Endothelial cell of umbilical vein (primary cell): Measurements from ENCODE around the gene IFT74. TPM values are rescaled to one million over a fixed set of nuclear protein-coding genes. Genes with fewer than 3 reads are reported as not detected.

Source experiments
- BruUV-seq: library from RNA; stranded (reverse); fragments of 400-500 nt; replicated peaks from 2 replicates; lab custom pipeline; 2021; lab: Mats Ljungman, UMichigan
- CTCF ChIA-PET: fragments of 300-600, 350-600 bp; sonication (Branson Sonifier 250); formaldehyde crosslinking; loops from one replicate; lab custom pipeline; 2021; ENCODE audit warnings: antibody characterized with exemption, inconsistent platforms; lab: Charles Lee
- POLR2A ChIA-PET: fragments of 300-600, 350-600 bp; sonication (Branson Sonifier 250); formaldehyde crosslinking; loops from one replicate; lab custom pipeline; 2021; ENCODE audit warnings: antibody characterized with exemption, inconsistent platforms; lab: Charles Lee
- DNase-seq: peaks from one replicate; pipeline ENCODE4 v3.0.0-alpha.2; 2011; ENCODE audit warnings: low read depth, low spot score
- FAIRE-seq: peaks from 2 replicates; lab custom pipeline; 2011; peaks lifted over from hg19 to GRCh38; lab: Jason Lieb, UNC
- H2AFZ ChIP-seq: 2 replicates; pipeline ENCODE4 v1.6.0; 2012; ENCODE audit warnings: low read depth, low read length, control low read depth, inconsistent platforms
- H3K27ac ChIP-seq: 2 replicates; pipeline ENCODE4 v1.5.1; 2011; ENCODE audit warnings: low read depth, mild to moderate bottlenecking, control low read depth, low read length, moderate library complexity; ENCODE audit not compliant: insufficient read depth
- H3K27me3 ChIP-seq, 2 experiments: 2 replicates each; pipeline versions ENCODE4 v1.6.0 to v1.6.1; 2011; ENCODE audit warnings: low read length in 2 of 2, mixed read lengths in 1 of 2; ENCODE audit not compliant: control insufficient read depth in 2 of 2, insufficient read depth in 2 of 2
- H3K36me3 ChIP-seq, 2 experiments: 2 replicates in 1 of 2; 3 replicates in 1 of 2; pipeline ENCODE4 v1.5.1; 2011; ENCODE audit warnings: low read length in 2 of 2, mild to moderate bottlenecking in 1 of 2, moderate library complexity in 1 of 2; ENCODE audit not compliant: control insufficient read depth in 2 of 2, insufficient read depth in 2 of 2; ENCODE audit errors: extremely low read depth in 1 of 2
- H3K4me1 ChIP-seq: 3 replicates; pipeline ENCODE4 v1.5.1; 2011; ENCODE audit warnings: mild to moderate bottlenecking, low read length; ENCODE audit not compliant: control insufficient read depth, insufficient read depth; ENCODE audit errors: extremely low read depth
- H3K4me2 ChIP-seq: 2 replicates; pipeline ENCODE4 v1.6.1; 2011; ENCODE audit warnings: low read length, control low read depth, mixed read lengths; ENCODE audit not compliant: insufficient read depth
- H3K4me3 ChIP-seq, 3 experiments: fragments of 200-600 bp in 1 of 3; sonication (generic), shearing (Covaris generic) in 1 of 3; replicated peaks in 1 of 3; 2 replicates each; pipeline ENCODE4 v1.5.1; 2011 to 2016; ENCODE audit warnings: control low read depth in 3 of 3, low read length in 3 of 3, mild to moderate bottlenecking in 2 of 3, inconsistent platforms in 1 of 3, low read depth in 1 of 3, moderate library complexity in 1 of 3; ENCODE audit not compliant: insufficient read depth in 1 of 3
- H3K79me2 ChIP-seq: 2 replicates; pipeline ENCODE4 v1.6.0; 2012; ENCODE audit warnings: low read length, inconsistent platforms; ENCODE audit not compliant: control insufficient read depth, insufficient read depth
- H3K9ac ChIP-seq: replicated peaks from 2 replicates; pipeline ENCODE3; 2011; ENCODE audit warnings: low read length, control low read depth; ENCODE audit not compliant: insufficient read depth; ENCODE audit errors: extremely low read depth
- H3K9me1 ChIP-seq: replicated peaks from 3 replicates; pipeline ENCODE4 v1.6.0; 2011; ENCODE audit warnings: mild to moderate bottlenecking, low read length; ENCODE audit not compliant: control insufficient read depth, insufficient read depth; ENCODE audit errors: extremely low read depth
- H3K9me3 ChIP-seq: replicated peaks from 2 replicates; pipeline ENCODE4 v1.5.1; 2012; ENCODE audit warnings: low read length, inconsistent platforms; ENCODE audit not compliant: control insufficient read depth, insufficient read depth
- H4K20me1 ChIP-seq: replicated peaks from 2 replicates; pipeline ENCODE3; 2011; ENCODE audit warnings: mild to moderate bottlenecking, low read length; ENCODE audit not compliant: control insufficient read depth, insufficient read depth; ENCODE audit errors: extremely low read depth
- EZH2 ChIP-seq: IDR thresholded peaks from 2 replicates; pipeline ENCODE4 v1.6.1; 2012; ENCODE audit warnings: borderline replicate concordance, low read depth, mild to moderate bottlenecking, moderate library complexity, low read length, inconsistent platforms; ENCODE audit not compliant: severe bottlenecking
- FOS ChIP-seq: IDR thresholded peaks from 2 replicates; pipeline ENCODE4 v1.6.1; 2011; ENCODE audit warnings: mild to moderate bottlenecking, low read length, moderate library complexity, borderline replicate concordance; ENCODE audit not compliant: insufficient read depth
- GATA2 ChIP-seq: IDR thresholded peaks from 2 replicates; pipeline ENCODE4 v1.7.0; 2011; ENCODE audit warnings: low read depth, mild to moderate bottlenecking, moderate library complexity, mixed read lengths, low read length; ENCODE audit not compliant: insufficient read length, insufficient read depth
- JUN ChIP-seq: IDR thresholded peaks from 2 replicates; pipeline ENCODE4 v1.6.1; 2011; ENCODE audit warnings: borderline replicate concordance, low read depth; ENCODE audit not compliant: insufficient read length, insufficient read depth
- MYC ChIP-seq: IDR thresholded peaks from one replicate; pipeline ENCODE4 v1.6.1; 2011; ENCODE audit warnings: mild to moderate bottlenecking, low read depth, low read length
- POLR2A ChIP-seq: IDR thresholded peaks from 2 replicates; pipeline ENCODE4 v1.6.1; 2012; ENCODE audit warnings: low read depth, mild to moderate bottlenecking, control low read depth, low read length
- POLR2AphosphoS5 ChIP-seq: IDR thresholded peaks from 2 replicates; pipeline ENCODE4 v1.6.1; 2012; ENCODE audit warnings: low read depth, mild to moderate bottlenecking, control low read depth, low read length, moderate library complexity; ENCODE audit not compliant: insufficient read depth
- dilution Hi-C: fragments of 300-500 bp; cut with MboI; formaldehyde crosslinking; loops from one replicate; pipeline ENCODE4 v1.15.0; 2019; ENCODE audit warnings: low sequenced_read_pairs; ENCODE audit not compliant: extremely low pct_ligation_motif_present
- intact Hi-C: fragments of 100-400 bp; cut with micrococcal nuclease; formaldehyde crosslinking; loops from one replicate; pipeline ENCODE4 v1.10.0; 2022
- polyA plus RNA-seq, 4 experiments: library from polyadenylated mRNA; depleted of rRNA in 3 of 4; stranded (reverse) in 3 of 4; unstranded in 1 of 4; fragments of >200 nt; gene quantifications; 2 replicates each; pipeline versions ENCODE4 v1.2.1 to v1.2.3, GENCODE V29; 2011 to 2012; ENCODE audit warnings: missing spikeins in 1 of 4
- total RNA-seq: library from RNA; stranded (reverse); gene quantifications from 2 replicates; pipeline ENCODE4 v1.2.3, GENCODE V29; 2021
- TF ChIP-seq, protein P1 (sequence below), 2 donors: IDR thresholded peaks; 1 replicate in 1 of 2; 2 replicates in 1 of 2; pipeline ENCODE4 v1.5.1; 2011; ENCODE audit warnings: low read length in 2 of 2, mild to moderate bottlenecking in 2 of 2, moderate library complexity in 2 of 2, control low read depth in 1 of 2, inconsistent platforms in 1 of 2, low read depth in 1 of 2; ENCODE audit not compliant: insufficient read depth in 1 of 2; ENCODE audit errors: extremely low read depth in 1 of 2
- TF ChIP-seq, protein P2 (sequence below): IDR thresholded peaks from 2 replicates; pipeline ENCODE4 v1.6.1; 2011; ENCODE audit not compliant: insufficient read depth, insufficient read length

Gene IFT74
- total and polyA plus RNA-seq, 2 donors (not counting 3 experiments of a cell fraction or from before 2014, with no cell fraction given): 3.4 to 10.8 TPM

DNA sequence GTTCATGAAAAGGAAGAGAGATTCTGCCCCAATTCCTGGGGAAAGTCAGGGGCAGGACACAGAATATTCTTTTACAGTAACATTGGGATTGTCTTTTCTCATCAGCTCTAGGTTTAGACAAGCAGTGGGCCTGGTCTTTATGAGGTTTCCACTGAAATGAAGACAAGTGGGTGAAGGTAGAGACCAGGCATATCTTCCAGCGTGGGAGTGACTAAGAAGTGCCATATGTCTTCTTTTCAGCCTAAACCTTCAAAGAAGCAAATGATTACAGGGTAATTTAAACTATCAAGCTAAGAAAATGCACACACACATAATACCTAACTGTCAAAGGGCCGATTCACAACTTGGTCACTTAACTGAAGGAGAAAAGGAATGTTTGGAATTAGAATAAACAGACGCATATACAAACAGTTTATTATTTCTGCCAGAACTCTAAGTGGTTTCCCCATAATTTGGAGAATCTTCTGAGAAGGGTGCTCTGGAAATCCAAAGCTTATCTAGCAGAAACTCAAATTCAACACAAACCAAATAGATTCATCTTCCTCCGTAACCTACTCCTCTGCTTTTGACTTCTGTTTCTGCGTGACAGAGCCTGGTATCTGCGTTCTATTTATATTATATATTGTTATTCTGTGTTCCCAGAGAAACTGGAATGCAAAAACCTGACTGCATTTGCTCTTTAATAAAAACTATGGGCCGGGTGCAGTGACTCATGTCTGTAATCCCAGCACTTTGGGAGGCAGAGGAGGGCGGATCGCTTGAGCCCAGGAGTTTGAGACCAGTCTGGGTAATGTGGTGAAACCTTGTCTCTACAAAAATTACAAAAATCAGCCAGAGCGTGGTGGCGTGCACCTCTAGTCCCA lies 130.8 kb downstream of the IFT74 start:
- intact Hi-C loops (no loop called here), dilution Hi-C loops (no loop called here)
- no peaks in the 10 kb centered on the region for H3K27me3 ChIP-seq
- no peaks in the 10 kb centered on the region for H3K9me1 ChIP-seq
- CTCF ChIA-PET: no interaction called here
- no peak overlapping the region for H3K4me3 ChIP-seq
- H3K4me2 ChIP-seq: no peak overlapping the region
- TF ChIP-seq POLR2A (no peak), GATA2 (no peak), POLR2AphosphoS5 (no peak), JUN (no peak), EZH2 (no peak), MYC (no peak), FOS (no peak)
- TF ChIP-seq, protein P1, sequence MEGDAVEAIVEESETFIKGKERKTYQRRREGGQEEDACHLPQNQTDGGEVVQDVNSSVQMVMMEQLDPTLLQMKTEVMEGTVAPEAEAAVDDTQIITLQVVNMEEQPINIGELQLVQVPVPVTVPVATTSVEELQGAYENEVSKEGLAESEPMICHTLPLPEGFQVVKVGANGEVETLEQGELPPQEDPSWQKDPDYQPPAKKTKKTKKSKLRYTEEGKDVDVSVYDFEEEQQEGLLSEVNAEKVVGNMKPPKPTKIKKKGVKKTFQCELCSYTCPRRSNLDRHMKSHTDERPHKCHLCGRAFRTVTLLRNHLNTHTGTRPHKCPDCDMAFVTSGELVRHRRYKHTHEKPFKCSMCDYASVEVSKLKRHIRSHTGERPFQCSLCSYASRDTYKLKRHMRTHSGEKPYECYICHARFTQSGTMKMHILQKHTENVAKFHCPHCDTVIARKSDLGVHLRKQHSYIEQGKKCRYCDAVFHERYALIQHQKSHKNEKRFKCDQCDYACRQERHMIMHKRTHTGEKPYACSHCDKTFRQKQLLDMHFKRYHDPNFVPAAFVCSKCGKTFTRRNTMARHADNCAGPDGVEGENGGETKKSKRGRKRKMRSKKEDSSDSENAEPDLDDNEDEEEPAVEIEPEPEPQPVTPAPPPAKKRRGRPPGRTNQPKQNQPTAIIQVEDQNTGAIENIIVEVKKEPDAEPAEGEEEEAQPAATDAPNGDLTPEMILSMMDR (IDR thresholded peaks at IDR 0.05; ENCODE audit: extremely low read depth in 1 of 2, insufficient read depth in 1 of 2, low read depth in 1 of 2, low read length in 2 of 2): no peak
- TF ChIP-seq, protein P2, sequence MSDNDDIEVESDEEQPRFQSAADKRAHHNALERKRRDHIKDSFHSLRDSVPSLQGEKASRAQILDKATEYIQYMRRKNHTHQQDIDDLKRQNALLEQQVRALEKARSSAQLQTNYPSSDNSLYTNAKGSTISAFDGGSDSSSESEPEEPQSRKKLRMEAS: no peak
- H2AFZ ChIP-seq: no peak overlapping the region
- H4K20me1 ChIP-seq: no peaks in the 10 kb centered on the region
- POLR2A ChIA-PET: no interaction called here
- H3K4me1 ChIP-seq: no peaks in the 10 kb centered on the region
- no peaks in the 10 kb centered on the region for H3K79me2 ChIP-seq
- H3K27ac ChIP-seq: no peak overlapping the region
- DNase-seq: no peak
- H3K9ac ChIP-seq: no peak overlapping the region
- FAIRE-seq: no peak
- BruUV-seq: no TSS peak
- no peaks in the 10 kb centered on the region for H3K36me3 ChIP-seq
- no peaks in the 10 kb centered on the region for H3K9me3 ChIP-seq
